ENCODE results near the gene CYP1A2.
"Not testable (repeated sequence)": the region's sequence is repeated elsewhere in the genome, so short reads cannot be mapped to it uniquely, and the experiment has no call there.

CYP1A2 gene

GRCh38 chr15:74748322-74748946 is at the start of gene CYP1A2:
TSS of gene CYP1A2 (plus strand) at chr15:74748845. CDS start at chr15:74749739, 894 bp downstream.
- DNase-seq (ENCODE audit: low read depth) = no peak

- no peak for DNase-seq (ENCODE audit: low read depth)
Measured at GRCh38 chr15:74709011-74709410, 39.6 kb upstream of the CYP1A2 start.

GRCh38 chr15:74709892-74710291 is 38.8 kb upstream of the CYP1A2 start:
- DNase-seq (ENCODE audit: low read depth) = no peak

GRCh38 chr15:74710319-74711094 is 38.1 kb upstream of the CYP1A2 start:
- no peak for DNase-seq (ENCODE audit: low read depth)

- DNase-seq (ENCODE audit: low read depth) = no peak
Measured at GRCh38 chr15:74712311-74712710, 36.3 kb upstream of the CYP1A2 start.

GRCh38 chr15:74716651-74717050 is 32.0 kb upstream of the CYP1A2 start:
- no peak for DNase-seq (ENCODE audit: low read depth)

GRCh38 chr15:74722591-74722990 is 26.1 kb upstream of the CYP1A2 start:
- no peak for DNase-seq (ENCODE audit: low read depth)

- DNase-seq (ENCODE audit: low read depth) = no peak
Measured at GRCh38 chr15:74723187-74723586, 25.5 kb upstream of the CYP1A2 start.

GRCh38 chr15:74723754-74724334 is 24.8 kb upstream of the CYP1A2 start:
- DNase-seq (ENCODE audit: low read depth) = no peak

GRCh38 chr15:74724570-74725224 is 23.9 kb upstream of the CYP1A2 start:
- DNase-seq (ENCODE audit: low read depth) = no peak

- DNase-seq (ENCODE audit: low read depth) = no peak
Measured at GRCh38 chr15:74725225-74725774, 23.3 kb upstream of the CYP1A2 start, which contains the start of gene CYP1A1. TSS of gene CYP1A1 (minus strand) at chr15:74725528. CDS start at chr15:74723097, 2,431 bp downstream.

- DNase-seq (ENCODE audit: low read depth) = no peak
Measured at GRCh38 chr15:74725845-74726773, 22.5 kb upstream of the CYP1A2 start.

- DNase-seq (ENCODE audit: low read depth) = no peak
Measured at GRCh38 chr15:74726774-74727164, 21.9 kb upstream of the CYP1A2 start.

GRCh38 chr15:74727727-74728126 is 20.9 kb upstream of the CYP1A2 start:
- no peak for DNase-seq (ENCODE audit: low read depth)

- not testable (repeated sequence) for DNase-seq (ENCODE audit: low read depth)
Measured at GRCh38 chr15:74728699-74729098, 19.9 kb upstream of the CYP1A2 start.

- DNase-seq (ENCODE audit: low read depth) = not testable (repeated sequence)
Measured at GRCh38 chr15:74729372-74729771, 19.3 kb upstream of the CYP1A2 start.

- DNase-seq (ENCODE audit: low read depth) = no peak
Measured at GRCh38 chr15:74730619-74731316, 17.9 kb upstream of the CYP1A2 start.

- DNase-seq (ENCODE audit: low read depth) = no peak
Measured at GRCh38 chr15:74732846-74733245, 15.8 kb upstream of the CYP1A2 start.

- no peak for DNase-seq (ENCODE audit: low read depth)
Measured at GRCh38 chr15:74733269-74733668, 15.4 kb upstream of the CYP1A2 start.

- no peak for DNase-seq (ENCODE audit: low read depth)
Measured at GRCh38 chr15:74735305-74735704, 13.3 kb upstream of the CYP1A2 start.

- not testable (repeated sequence) for DNase-seq (ENCODE audit: low read depth)
Measured at GRCh38 chr15:74738239-74738638, 10.4 kb upstream of the CYP1A2 start.

Data from non-pigmented ciliary epithelial cell (primary cell).